Calu3 (cell line): ENCODE results near the gene FOXP1. TPM values are rescaled to one million over a fixed set of nuclear protein-coding genes. Genes with fewer than 3 reads are reported as not detected.

Source experiments
- BruUV-seq: library from RNA; stranded (reverse); fragments of 400-500 nt; replicated peaks from 2 replicates; lab custom pipeline; 2021; lab: Mats Ljungman, UMichigan
- CTCF ChIA-PET: fragments of 300-600 bp; sonication (Branson Sonifier 250); formaldehyde crosslinking; loops from one replicate; lab custom pipeline; 2022; ENCODE audit warnings: antibody characterized with exemption; lab: Charles Lee
- DNase-seq: peaks from one replicate; pipeline ENCODE4 v3.0.0; 2022
- H3K27ac Mint-ChIP-seq: one replicate; pipeline ENCODE4 v1.8.0; 2022; ENCODE audit warnings: mixed read lengths; ENCODE audit not compliant: unreplicated experiment
- H3K27me3 Mint-ChIP-seq: one replicate; pipeline ENCODE4 v1.8.0; 2022; ENCODE audit warnings: mixed read lengths; ENCODE audit not compliant: unreplicated experiment
- H3K36me3 Mint-ChIP-seq: one replicate; pipeline ENCODE4 v1.8.0; 2022; ENCODE audit warnings: mild to moderate bottlenecking, moderate library complexity, mixed read lengths; ENCODE audit not compliant: insufficient read depth, unreplicated experiment
- H3K4me1 Mint-ChIP-seq: one replicate; pipeline ENCODE4 v1.8.0; 2022; ENCODE audit warnings: mild to moderate bottlenecking, low read depth, mixed read lengths; ENCODE audit not compliant: unreplicated experiment
- H3K4me3 Mint-ChIP-seq: one replicate; pipeline ENCODE4 v1.8.0; 2022; ENCODE audit warnings: mild to moderate bottlenecking, low read depth, moderate library complexity, mixed read lengths; ENCODE audit not compliant: unreplicated experiment
- H3K9me3 Mint-ChIP-seq: one replicate; pipeline ENCODE4 v1.8.0; 2022; ENCODE audit warnings: low read depth, mixed read lengths; ENCODE audit not compliant: unreplicated experiment
- CTCF ChIP-seq: fragments of 200-600 bp; IDR thresholded peaks from one replicate; pipeline ENCODE4 v1.8.0; 2022; ENCODE audit warnings: antibody characterized with exemption; ENCODE audit not compliant: unreplicated experiment
- intact Hi-C: fragments of 100-400 bp; cut with micrococcal nuclease; formaldehyde crosslinking; loops from one replicate; pipeline ENCODE4 v1.10.0; 2022; ENCODE audit not compliant: unreplicated experiment
- total RNA-seq: library from RNA; stranded (reverse); gene quantifications from 2 replicates; pipeline ENCODE4 v1.2.3, GENCODE V29; 2022

The FOXP1 gene
- total RNA-seq, 1 experiment from 2014 or later, result 82.8 TPM

GRCh38 chr3:71087143-71088018 is 496.1 kb downstream of the FOXP1 start:
- CTCF ChIA-PET, result interaction anchor here (0.6 to 0.9 kb wide), 2 partner anchors 105 to 416 kb away, joined by 3 read pairs; no protein-coding TSS in a partner anchor
- no peaks in the 10 kb centered on the region for H3K9me3 Mint-ChIP-seq
- H3K27me3 Mint-ChIP-seq, result no peaks in the 10 kb centered on the region
- TF ChIP-seq CTCF, result no peak
- no peak overlapping the region for H3K27ac Mint-ChIP-seq
- no peaks in the 10 kb centered on the region for H3K36me3 Mint-ChIP-seq
- intact Hi-C loops, result no loop called here
- no TSS peak for BruUV-seq
- no peak overlapping the region for H3K4me3 Mint-ChIP-seq
- DNase-seq, result no peak
- H3K4me1 Mint-ChIP-seq, result no peaks in the 10 kb centered on the region

GRCh38 chr3:71086777-71087142 is 496.8 kb downstream of the FOXP1 start:
- intact Hi-C loops, result no loop called here
- H3K27me3 Mint-ChIP-seq, result no peaks in the 10 kb centered on the region
- H3K27ac Mint-ChIP-seq, result no peak overlapping the region

GRCh38 chr3:71083726-71084131 is 499.8 kb downstream of the FOXP1 start:
- intact Hi-C loops, result no loop called here
- no peaks in the 10 kb centered on the region for H3K36me3 Mint-ChIP-seq
- H3K4me1 Mint-ChIP-seq, result peaks cover 10% of the 10 kb centered on the region
- TF ChIP-seq CTCF, result no peak
- no peaks in the 10 kb centered on the region for H3K27me3 Mint-ChIP-seq
- no peak overlapping the region for H3K4me3 Mint-ChIP-seq
- DNase-seq, result no peak
- BruUV-seq, result no TSS peak
- H3K9me3 Mint-ChIP-seq, result no peaks in the 10 kb centered on the region
- CTCF ChIA-PET, result no interaction called here
- no peak overlapping the region for H3K27ac Mint-ChIP-seq

More at GRCh38 chr3:71086777-71087142, 496.8 kb downstream of the FOXP1 start:
- CTCF ChIA-PET, result interaction anchor here (0.6 to 0.9 kb wide), 2 partner anchors 104 to 416 kb away, joined by 3 read pairs; no protein-coding TSS in a partner anchor
- no peak for TF ChIP-seq CTCF
- Mint-ChIP-seq H3K9me3 (no peaks in the 10 kb centered on the region), H3K4me1 (no peaks in the 10 kb centered on the region), H3K4me3 (no peak overlapping the region), H3K36me3 (no peaks in the 10 kb centered on the region)
- no TSS peak for BruUV-seq
- DNase-seq, result no peak

DNA sequence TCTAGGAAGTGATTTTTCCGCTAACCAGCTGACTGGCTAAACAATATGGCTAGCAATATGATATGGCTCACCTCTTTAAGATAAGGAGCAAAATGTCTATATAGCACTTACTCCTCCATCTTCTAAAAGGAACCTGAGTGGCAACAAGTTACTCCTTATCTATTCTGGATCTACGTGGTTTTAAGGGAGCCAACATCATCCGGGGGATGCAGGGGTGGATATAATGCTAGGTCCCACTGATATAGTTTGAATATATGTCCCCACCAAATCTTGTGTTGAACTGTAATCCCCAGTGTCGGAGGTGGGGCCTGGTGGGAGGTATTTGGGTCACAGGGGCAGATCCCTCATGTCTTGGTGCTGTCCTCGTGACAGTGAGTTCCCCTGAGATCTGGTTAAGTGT is 500.7 kb downstream of the FOXP1 start:
- DNase-seq, result no peak
- no peaks in the 10 kb centered on the region for H3K27me3 Mint-ChIP-seq
- no peaks in the 10 kb centered on the region for H3K9me3 Mint-ChIP-seq
- no TSS peak for BruUV-seq
- no peak overlapping the region for H3K4me3 Mint-ChIP-seq
- H3K4me1 Mint-ChIP-seq, result peaks cover 10% of the 10 kb centered on the region
- intact Hi-C loops, result no loop called here
- no peak for TF ChIP-seq CTCF
- H3K27ac Mint-ChIP-seq, result no peak overlapping the region
- no peaks in the 10 kb centered on the region for H3K36me3 Mint-ChIP-seq
- CTCF ChIA-PET, result no interaction called here
